ENCODE measurements around the gene NPAT.
"Not testable (repeated sequence)": the region's sequence is repeated elsewhere in the genome, so short reads cannot be mapped to it uniquely, and the experiment has no call there.

Gene NPAT

GRCh38 chr11:108147150-108147549 lies 75.3 kb downstream of the NPAT start:
- TF ChIP-seq CTCF (IDR thresholded peaks at IDR 0.05; ENCODE audit: borderline replicate concordance, control extremely low read depth, extremely low read depth, insufficient read depth, missing control alignments), result no peak
- in situ Hi-C loops (cut with MboI; ENCODE audit: low sequenced_read_pairs, unreplicated experiment), result no loop called here
- DNase-seq (ENCODE audit: low spot score), result no peak

DNA sequence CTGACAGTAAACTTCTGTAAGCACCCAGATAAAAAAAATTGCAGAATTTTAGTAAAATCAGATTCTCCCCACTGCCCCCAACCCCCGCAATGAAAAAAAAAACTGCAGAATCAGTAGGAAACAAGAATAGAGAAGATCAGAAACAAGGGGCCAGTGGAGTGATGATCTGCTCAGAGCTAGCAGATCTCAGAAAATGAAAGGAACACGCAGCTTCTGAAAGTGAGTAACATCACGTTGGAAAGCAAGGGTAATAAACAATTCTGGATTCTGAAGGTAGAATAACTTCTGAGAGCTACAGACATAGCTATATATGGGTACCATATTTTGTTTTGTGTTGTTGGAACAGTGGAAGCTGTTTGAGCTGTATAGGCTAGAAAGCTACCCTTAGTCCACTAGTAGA lies 77.8 kb downstream of the NPAT start:
- DNase-seq (ENCODE audit: low spot score), result no peak
- TF ChIP-seq CTCF (IDR thresholded peaks at IDR 0.05; ENCODE audit: borderline replicate concordance, control extremely low read depth, extremely low read depth, insufficient read depth, missing control alignments), result no peak
- in situ Hi-C loops (cut with MboI; ENCODE audit: low sequenced_read_pairs, unreplicated experiment), result no loop called here

DNA sequence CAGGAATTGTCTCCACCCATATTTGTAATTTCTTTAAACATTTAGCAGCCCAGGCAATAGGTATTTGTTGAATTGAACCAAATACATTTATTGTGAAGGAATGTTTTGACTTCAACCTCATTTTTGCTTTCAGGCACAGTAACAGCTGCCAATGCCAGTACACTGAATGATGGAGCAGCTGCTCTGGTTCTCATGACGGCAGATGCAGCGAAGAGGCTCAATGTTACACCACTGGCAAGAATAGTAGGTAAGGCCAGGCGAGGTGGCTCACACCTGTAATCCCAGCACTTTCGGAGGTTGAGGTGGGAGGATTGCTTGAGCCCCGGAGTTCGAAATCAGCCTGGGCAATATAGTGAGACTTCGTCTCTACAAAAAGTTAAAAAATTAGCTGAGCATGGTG lies 80.1 kb downstream of the NPAT start:
- no peak for DNase-seq (ENCODE audit: low spot score)
- in situ Hi-C loops (cut with MboI; ENCODE audit: low sequenced_read_pairs, unreplicated experiment), result no loop called here
- TF ChIP-seq CTCF (IDR thresholded peaks at IDR 0.05; ENCODE audit: borderline replicate concordance, control extremely low read depth, extremely low read depth, insufficient read depth, missing control alignments), result no peak

- in situ Hi-C loops (cut with MboI; ENCODE audit: low sequenced_read_pairs, unreplicated experiment), result no loop called here
- no peak for DNase-seq (ENCODE audit: low spot score)
Observed at GRCh38 chr11:108137212-108137611, 85.2 kb downstream of the NPAT start.

DNA sequence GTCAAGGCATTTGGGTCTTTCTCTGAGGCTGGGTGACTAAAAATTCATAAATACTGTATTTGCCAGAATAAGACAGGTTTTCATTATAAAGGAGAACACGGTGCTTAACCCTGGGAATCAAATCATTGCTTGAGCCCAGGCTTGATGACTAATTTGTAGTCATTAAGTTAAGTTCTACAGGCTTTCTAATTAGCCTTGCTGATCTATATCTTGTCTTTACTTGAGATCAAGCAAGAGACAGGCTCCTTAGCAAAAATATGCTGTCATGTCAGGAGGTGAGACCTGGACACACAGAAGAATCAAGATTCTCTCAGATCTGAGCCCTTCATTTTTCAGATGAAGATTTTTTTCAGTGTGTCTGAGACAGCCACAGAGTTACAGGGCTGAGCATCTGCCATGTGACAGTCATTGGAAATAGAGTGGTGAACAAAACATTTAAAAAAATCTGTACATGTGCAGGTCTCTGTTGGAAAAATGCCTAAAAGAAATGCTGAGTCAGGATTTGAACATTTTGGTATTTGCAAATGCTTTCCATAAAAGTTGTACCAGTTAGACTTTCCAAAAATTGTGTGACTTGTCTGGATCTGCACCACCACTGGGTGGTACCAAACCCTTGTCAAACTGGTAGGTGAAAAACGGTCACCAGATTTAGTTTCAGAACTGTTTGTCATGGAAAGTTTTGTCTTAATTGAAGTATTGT lies 86.4 kb downstream of the NPAT start:
- in situ Hi-C loops (cut with MboI; ENCODE audit: low sequenced_read_pairs, unreplicated experiment), result no loop called here
- peak; percentile 46 for DNase-seq (ENCODE audit: low spot score)
- peak; percentile 44 for TF ChIP-seq CTCF (IDR thresholded peaks at IDR 0.05; ENCODE audit: borderline replicate concordance, control extremely low read depth, extremely low read depth, insufficient read depth, missing control alignments)

More at GRCh38 chr11:108137212-108137611, 85.2 kb downstream of the NPAT start:
- no peak for TF ChIP-seq CTCF (IDR thresholded peaks at IDR 0.05; ENCODE audit: borderline replicate concordance, control extremely low read depth, extremely low read depth, insufficient read depth, missing control alignments)

DNA sequence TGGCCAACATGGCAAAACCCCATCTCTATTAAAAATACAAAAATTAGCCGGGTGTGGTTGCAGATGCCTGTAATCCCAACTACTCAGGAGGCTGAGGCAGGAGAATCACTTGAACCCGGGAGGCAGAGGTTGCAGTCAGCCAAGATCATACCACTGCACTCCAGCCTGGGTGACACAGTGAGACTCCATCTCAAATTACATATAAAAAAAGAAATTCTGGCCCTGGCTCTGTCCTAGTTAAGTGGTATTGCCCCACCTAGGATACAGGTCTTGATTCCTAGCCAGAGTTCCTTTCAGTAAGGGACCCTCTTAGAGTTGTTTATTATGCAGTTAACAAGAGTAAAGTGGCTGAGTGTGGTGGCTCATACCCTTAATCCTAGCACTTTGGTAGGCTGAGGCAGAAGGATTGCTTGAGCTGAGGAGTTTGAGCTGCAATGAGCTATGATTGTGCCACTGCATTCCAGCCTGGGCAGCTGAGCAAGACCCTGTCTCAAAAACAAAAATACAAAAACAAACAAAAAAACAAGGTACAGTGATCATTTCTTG lies 89.4 kb downstream of the NPAT start:
- DNase-seq (ENCODE audit: low spot score); in situ Hi-C loops (cut with MboI; ENCODE audit: low sequenced_read_pairs, unreplicated experiment): not testable (repeated sequence)

GRCh38 chr11:108131993-108132392 lies 90.4 kb downstream of the NPAT start:
- DNase-seq (ENCODE audit: low spot score), result no peak
- in situ Hi-C loops (cut with MboI; ENCODE audit: low sequenced_read_pairs, unreplicated experiment), result no loop called here
- no peak for TF ChIP-seq CTCF (IDR thresholded peaks at IDR 0.05; ENCODE audit: borderline replicate concordance, control extremely low read depth, extremely low read depth, insufficient read depth, missing control alignments)

Measured in GM13976 (cell line).